MM.1S (cell line): Measurements from ENCODE around the gene HP.

ENCODE experiments used
- EZH2 ChIP-seq: fragments of 300-600 bp; sonication (generic); optimal IDR thresholded peaks from 2 replicates; pipeline ENCODE3; 2017; ENCODE audit warnings: low read depth, mild to moderate bottlenecking, antibody characterized with exemption, low read length, mixed read lengths
- EZH2phosphoT487 ChIP-seq: fragments of 300-600 bp; sonication (generic); IDR thresholded peaks from 2 replicates; pipeline ENCODE4 v1.6.1; 2018; ENCODE audit warnings: antibody characterized with exemption, low read length
- TF ChIP-seq, protein P1 (sequence below): fragments of 300-600 bp; sonication (generic); IDR thresholded peaks from 2 replicates; pipeline ENCODE4 v1.5.1; 2016; ENCODE audit warnings: antibody characterized with exemption, low read length, mixed read lengths

DNA sequence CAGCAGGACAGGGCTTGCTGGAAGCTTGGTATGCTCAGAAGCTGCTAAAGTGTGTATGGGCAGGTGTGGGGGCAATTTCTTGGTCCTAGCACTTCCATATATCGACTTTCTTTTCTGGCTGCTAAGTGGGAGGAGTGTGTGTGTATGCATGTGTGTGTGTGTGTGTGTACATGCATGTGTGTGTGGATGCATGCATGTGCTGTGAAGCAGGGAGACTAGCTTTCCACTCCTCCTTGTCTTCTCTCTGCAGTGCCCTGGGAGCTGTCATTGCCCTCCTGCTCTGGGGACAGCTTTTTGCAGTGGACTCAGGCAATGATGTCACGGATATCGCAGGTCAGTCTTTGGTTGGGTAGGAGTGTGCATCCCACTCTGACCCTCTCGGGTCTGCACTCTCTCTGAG lies 1.6 kb downstream of the HP start:
- TF ChIP-seq, protein P1, sequence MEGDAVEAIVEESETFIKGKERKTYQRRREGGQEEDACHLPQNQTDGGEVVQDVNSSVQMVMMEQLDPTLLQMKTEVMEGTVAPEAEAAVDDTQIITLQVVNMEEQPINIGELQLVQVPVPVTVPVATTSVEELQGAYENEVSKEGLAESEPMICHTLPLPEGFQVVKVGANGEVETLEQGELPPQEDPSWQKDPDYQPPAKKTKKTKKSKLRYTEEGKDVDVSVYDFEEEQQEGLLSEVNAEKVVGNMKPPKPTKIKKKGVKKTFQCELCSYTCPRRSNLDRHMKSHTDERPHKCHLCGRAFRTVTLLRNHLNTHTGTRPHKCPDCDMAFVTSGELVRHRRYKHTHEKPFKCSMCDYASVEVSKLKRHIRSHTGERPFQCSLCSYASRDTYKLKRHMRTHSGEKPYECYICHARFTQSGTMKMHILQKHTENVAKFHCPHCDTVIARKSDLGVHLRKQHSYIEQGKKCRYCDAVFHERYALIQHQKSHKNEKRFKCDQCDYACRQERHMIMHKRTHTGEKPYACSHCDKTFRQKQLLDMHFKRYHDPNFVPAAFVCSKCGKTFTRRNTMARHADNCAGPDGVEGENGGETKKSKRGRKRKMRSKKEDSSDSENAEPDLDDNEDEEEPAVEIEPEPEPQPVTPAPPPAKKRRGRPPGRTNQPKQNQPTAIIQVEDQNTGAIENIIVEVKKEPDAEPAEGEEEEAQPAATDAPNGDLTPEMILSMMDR, result no peak
- TF ChIP-seq EZH2 (no peak), EZH2phosphoT487 (no peak)
